HepG2 (cell line): ENCODE data around the gene DNAAF1. TPM values are rescaled to one million over a fixed set of nuclear protein-coding genes. Genes with fewer than 3 reads are reported as not detected.

Experiments used
- ARNT ChIP-seq: fragments of 450-650 bp; IDR thresholded peaks from 2 replicates; pipeline ENCODE4 v1.6.1; 2017
- DMAP1 ChIP-seq: IDR thresholded peaks from 2 replicates; pipeline ENCODE4 v1.6.1; 2016
- DNMT3B ChIP-seq: conservative IDR thresholded peaks from 2 replicates; pipeline ENCODE4 v1.6.1; 2016; ENCODE audit warnings: missing biosample characterization, control low read depth
- HNRNPH1 ChIP-seq: fragments of 200-400 bp; formaldehyde crosslinking; optimal IDR thresholded peaks from 2 replicates; pipeline ENCODE3; 2017; ENCODE audit warnings: mild to moderate bottlenecking, low read depth, low read length
- HOXA7 ChIP-seq: sonication (generic); formaldehyde crosslinking; IDR thresholded peaks from 2 replicates; pipeline ENCODE4 v1.8.1; 2022; ENCODE audit warnings: mild to moderate bottlenecking, missing genetic modification reagents, moderate library complexity
- KLF13 ChIP-seq: sonication (generic); formaldehyde crosslinking; IDR thresholded peaks from 2 replicates; pipeline ENCODE4 v1.4.0; 2020; ENCODE audit warnings: mild to moderate bottlenecking, missing genetic modification reagents
- MXD4 ChIP-seq: IDR thresholded peaks from 2 replicates; pipeline ENCODE4 v1.6.1; 2016; ENCODE audit warnings: mild to moderate bottlenecking, missing biosample characterization, missing genetic modification reagents
- NFRKB ChIP-seq: fragments of 450-650 bp; IDR thresholded peaks from 2 replicates; pipeline ENCODE4 v1.6.1; 2017
- NR2C2 ChIP-seq: sonication (generic); formaldehyde crosslinking; IDR thresholded peaks from 2 replicates; pipeline ENCODE4 v1.4.0; 2020; ENCODE audit warnings: missing genetic modification reagents, mild to moderate bottlenecking, moderate library complexity, borderline replicate concordance
- RARG ChIP-seq: sonication (generic); formaldehyde crosslinking; IDR thresholded peaks from 2 replicates; pipeline ENCODE4 v1.4.0; 2020; ENCODE audit warnings: low read depth, mild to moderate bottlenecking, missing genetic modification reagents
- REXO4 ChIP-seq: sonication (generic); formaldehyde crosslinking; IDR thresholded peaks from 2 replicates; pipeline ENCODE4 v1.8.0; 2022; ENCODE audit warnings: missing genetic modification reagents, mild to moderate bottlenecking, borderline replicate concordance
- SAP130 ChIP-seq: IDR thresholded peaks from 2 replicates; pipeline ENCODE4 v1.6.1; 2016; ENCODE audit warnings: low read depth
- TBL1XR1 ChIP-seq: fragments of 150-350 bp; IDR thresholded peaks from 2 replicates; pipeline ENCODE4 v1.6.1; 2014; ENCODE audit warnings: borderline replicate concordance, low read length; ENCODE audit not compliant: partially characterized antibody
- ZNF12 ChIP-seq: sonication (generic); formaldehyde crosslinking; IDR thresholded peaks from 2 replicates; pipeline ENCODE4 v1.5.0; 2020; ENCODE audit warnings: missing genetic modification reagents
- ZNF253 ChIP-seq: sonication (generic); formaldehyde crosslinking; IDR thresholded peaks from 2 replicates; pipeline ENCODE4 v1.8.0; 2022; ENCODE audit warnings: mild to moderate bottlenecking, missing genetic modification reagents, borderline replicate concordance
- ZNF33A ChIP-seq: sonication (generic); formaldehyde crosslinking; IDR thresholded peaks from 2 replicates; pipeline ENCODE4 v1.5.1; 2020; ENCODE audit warnings: missing genetic modification reagents, mild to moderate bottlenecking, moderate library complexity, borderline replicate concordance
- ZNF34 ChIP-seq: sonication (generic); formaldehyde crosslinking; IDR thresholded peaks from 2 replicates; pipeline ENCODE4 v1.4.0; 2020; ENCODE audit warnings: mild to moderate bottlenecking, missing genetic modification reagents, borderline replicate concordance
- ZNF558 ChIP-seq: sonication (generic); formaldehyde crosslinking; IDR thresholded peaks from 2 replicates; pipeline ENCODE4 v1.9.0; 2022; ENCODE audit warnings: mild to moderate bottlenecking, missing genetic modification reagents, borderline replicate concordance
- polyA plus RNA-seq, 8 experiments: library from polyadenylated mRNA; depleted of rRNA in 3 of 8; stranded (reverse) in 7 of 8; unstranded in 1 of 8; fragments of >200 nt; fragmentation: Illumina TruSeq in 4 of 8; extraction: Trizol in 4 of 8; gene quantifications; 2 replicates each; pipeline versions ENCODE4 v1.2.1 to v1.2.3, GENCODE V29; 2011 to 2016; ENCODE audit warnings: low read depth in 4 of 8, missing spikeins in 1 of 8, mixed read lengths in 1 of 8; ENCODE audit not compliant: insufficient read depth in 1 of 8
- total RNA-seq, 5 experiments: library from RNA; depleted of rRNA; stranded (reverse); fragments of >200 nt; fragmentation: Illumina TruSeq; extraction: Trizol; gene quantifications; 2 replicates each; pipeline ENCODE4 v1.2.3, GENCODE V29; 2016; ENCODE audit warnings: low read depth in 1 of 5
- TF ChIP-seq, protein P1 (sequence below): sonication (generic); formaldehyde crosslinking; IDR thresholded peaks from 2 replicates; pipeline ENCODE4 v1.4.0; 2020; ENCODE audit warnings: missing genetic modification reagents, mild to moderate bottlenecking, borderline replicate concordance
- TF ChIP-seq, protein P2 (sequence below): sonication (generic); formaldehyde crosslinking; IDR thresholded peaks from 2 replicates; pipeline ENCODE4 v1.4.0; 2020; ENCODE audit warnings: missing genetic modification reagents, borderline replicate concordance
- TF ChIP-seq, protein P3 (sequence below): IDR thresholded peaks from 2 replicates; pipeline ENCODE4 v1.6.1; 2016; ENCODE audit warnings: mild to moderate bottlenecking, missing biosample characterization, missing genetic modification reagents
- TF ChIP-seq, protein P4 (sequence below): IDR thresholded peaks from 2 replicates; pipeline ENCODE4 v1.6.1; 2012; ENCODE audit warnings: low read depth, low read length, improper control_type of control experiment

DNAAF1 gene
- total and polyA plus RNA-seq, 2 of the 13 experiments (the other 11 are each of a cell fraction or from before 2014, with no cell fraction given), result 0.04 TPM; not detected in 1

DNA sequence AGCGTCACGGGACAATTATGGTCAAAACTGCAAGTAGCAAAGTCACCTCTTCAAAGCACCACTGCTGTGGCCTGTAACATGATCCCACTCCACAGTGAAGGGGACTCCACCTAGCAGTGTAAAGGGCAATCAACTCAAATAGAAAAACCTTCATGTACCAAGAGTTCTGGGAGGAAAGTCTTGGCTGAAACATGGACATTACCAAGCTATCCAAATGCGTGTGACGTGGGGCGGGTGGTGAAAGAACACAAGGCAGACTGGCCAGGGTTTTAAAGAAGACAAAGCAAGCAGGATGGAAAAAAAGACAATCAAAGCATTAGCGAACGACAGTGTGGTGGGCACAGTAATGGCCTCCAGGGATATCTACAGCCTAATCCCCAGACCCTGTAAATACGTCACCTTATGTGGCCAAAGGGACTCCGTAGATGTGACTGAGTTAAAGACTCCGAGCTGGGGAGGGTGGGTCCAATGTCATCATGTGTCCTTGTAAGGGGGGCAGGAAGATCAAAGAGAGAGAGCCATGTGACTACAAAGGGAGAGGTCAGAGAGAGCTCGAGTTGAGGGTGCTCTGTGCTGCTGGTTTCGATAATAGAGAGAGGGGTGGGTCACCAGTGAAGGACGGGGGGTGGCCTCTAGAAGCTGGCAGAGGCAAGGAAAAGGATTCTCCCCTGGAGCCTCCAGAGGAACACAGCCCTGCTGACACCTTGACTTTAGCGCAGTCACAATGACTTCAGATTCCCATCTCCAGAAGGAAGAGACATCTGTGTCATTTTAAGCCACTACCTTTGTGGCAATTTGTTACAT is 6.1 kb upstream of the DNAAF1 start (continued):
- TF ChIP-seq ZNF558 (CRISPR knock-in tag) (peak; percentile 71; the same call in 1 of the 2 replicates), ZNF253 (CRISPR knock-in tag) (no peak), HOXA7 (CRISPR knock-in tag) (no peak), ZNF12 (CRISPR knock-in tag) (no peak; the same call in 1 of the 2 replicates), ZNF34 (no peak), DMAP1 (CRISPR knock-in tag) (peak; percentile 84), NR2C2 (CRISPR knock-in tag) (peak; percentile 82), ZNF33A (CRISPR knock-in tag) (no peak), NFRKB (no peak), DNMT3B (no peak), SAP130 (CRISPR knock-in tag) (peak; percentile 93), REXO4 (CRISPR knock-in tag) (no peak), MXD4 (CRISPR knock-in tag) (0 out of 2 replicates have a peak, but pooled peaks have one; percentile 66), HNRNPH1 (no peak), KLF13 (CRISPR knock-in tag) (no peak), RARG (CRISPR knock-in tag) (0 out of 2 replicates have a peak, but pooled peaks have one; percentile 84), TBL1XR1 (no peak), ARNT (no peak)
- TF ChIP-seq, protein P1, sequence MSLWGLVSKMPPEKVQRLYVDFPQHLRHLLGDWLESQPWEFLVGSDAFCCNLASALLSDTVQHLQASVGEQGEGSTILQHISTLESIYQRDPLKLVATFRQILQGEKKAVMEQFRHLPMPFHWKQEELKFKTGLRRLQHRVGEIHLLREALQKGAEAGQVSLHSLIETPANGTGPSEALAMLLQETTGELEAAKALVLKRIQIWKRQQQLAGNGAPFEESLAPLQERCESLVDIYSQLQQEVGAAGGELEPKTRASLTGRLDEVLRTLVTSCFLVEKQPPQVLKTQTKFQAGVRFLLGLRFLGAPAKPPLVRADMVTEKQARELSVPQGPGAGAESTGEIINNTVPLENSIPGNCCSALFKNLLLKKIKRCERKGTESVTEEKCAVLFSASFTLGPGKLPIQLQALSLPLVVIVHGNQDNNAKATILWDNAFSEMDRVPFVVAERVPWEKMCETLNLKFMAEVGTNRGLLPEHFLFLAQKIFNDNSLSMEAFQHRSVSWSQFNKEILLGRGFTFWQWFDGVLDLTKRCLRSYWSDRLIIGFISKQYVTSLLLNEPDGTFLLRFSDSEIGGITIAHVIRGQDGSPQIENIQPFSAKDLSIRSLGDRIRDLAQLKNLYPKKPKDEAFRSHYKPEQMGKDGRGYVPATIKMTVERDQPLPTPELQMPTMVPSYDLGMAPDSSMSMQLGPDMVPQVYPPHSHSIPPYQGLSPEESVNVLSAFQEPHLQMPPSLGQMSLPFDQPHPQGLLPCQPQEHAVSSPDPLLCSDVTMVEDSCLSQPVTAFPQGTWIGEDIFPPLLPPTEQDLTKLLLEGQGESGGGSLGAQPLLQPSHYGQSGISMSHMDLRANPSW (CRISPR knock-in tag), result no peak
- TF ChIP-seq, protein P2, sequence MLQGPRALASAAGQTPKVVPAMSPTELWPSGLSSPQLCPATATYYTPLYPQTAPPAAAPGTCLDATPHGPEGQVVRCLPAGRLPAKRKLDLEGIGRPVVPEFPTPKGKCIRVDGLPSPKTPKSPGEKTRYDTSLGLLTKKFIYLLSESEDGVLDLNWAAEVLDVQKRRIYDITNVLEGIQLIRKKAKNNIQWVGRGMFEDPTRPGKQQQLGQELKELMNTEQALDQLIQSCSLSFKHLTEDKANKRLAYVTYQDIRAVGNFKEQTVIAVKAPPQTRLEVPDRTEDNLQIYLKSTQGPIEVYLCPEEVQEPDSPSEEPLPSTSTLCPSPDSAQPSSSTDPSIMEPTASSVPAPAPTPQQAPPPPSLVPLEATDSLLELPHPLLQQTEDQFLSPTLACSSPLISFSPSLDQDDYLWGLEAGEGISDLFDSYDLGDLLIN (CRISPR knock-in tag), result 0 out of 2 replicates have a peak, but pooled peaks have one; percentile 47
- TF ChIP-seq, protein P3, sequence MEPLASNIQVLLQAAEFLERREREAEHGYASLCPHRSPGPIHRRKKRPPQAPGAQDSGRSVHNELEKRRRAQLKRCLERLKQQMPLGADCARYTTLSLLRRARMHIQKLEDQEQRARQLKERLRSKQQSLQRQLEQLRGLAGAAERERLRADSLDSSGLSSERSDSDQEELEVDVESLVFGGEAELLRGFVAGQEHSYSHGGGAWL (CRISPR knock-in tag), result no peak
- TF ChIP-seq, protein P4, sequence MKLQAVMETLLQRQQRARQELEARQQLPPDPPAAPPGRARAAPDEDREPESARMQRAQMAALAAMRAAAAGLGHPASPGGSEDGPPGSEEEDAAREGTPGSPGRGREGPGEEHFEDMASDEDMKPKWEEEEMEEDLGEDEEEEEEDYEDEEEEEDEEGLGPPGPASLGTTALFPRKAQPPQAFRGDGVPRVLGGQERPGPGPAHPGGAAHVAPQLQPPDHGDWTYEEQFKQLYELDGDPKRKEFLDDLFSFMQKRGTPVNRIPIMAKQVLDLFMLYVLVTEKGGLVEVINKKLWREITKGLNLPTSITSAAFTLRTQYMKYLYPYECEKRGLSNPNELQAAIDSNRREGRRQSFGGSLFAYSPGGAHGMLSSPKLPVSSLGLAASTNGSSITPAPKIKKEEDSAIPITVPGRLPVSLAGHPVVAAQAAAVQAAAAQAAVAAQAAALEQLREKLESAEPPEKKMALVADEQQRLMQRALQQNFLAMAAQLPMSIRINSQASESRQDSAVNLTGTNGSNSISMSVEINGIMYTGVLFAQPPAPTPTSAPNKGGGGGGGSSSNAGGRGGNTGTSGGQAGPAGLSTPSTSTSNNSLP, result no peak
